COLO668 (cell line): ENCODE results near the gene ARL5C.

ENCODE experiments used
- DNase-seq: peaks from one replicate; lab custom pipeline; 2025; ENCODE audit not compliant: unreplicated experiment; lab: John Stamatoyannopoulos, UW

ARL5C gene

DNA sequence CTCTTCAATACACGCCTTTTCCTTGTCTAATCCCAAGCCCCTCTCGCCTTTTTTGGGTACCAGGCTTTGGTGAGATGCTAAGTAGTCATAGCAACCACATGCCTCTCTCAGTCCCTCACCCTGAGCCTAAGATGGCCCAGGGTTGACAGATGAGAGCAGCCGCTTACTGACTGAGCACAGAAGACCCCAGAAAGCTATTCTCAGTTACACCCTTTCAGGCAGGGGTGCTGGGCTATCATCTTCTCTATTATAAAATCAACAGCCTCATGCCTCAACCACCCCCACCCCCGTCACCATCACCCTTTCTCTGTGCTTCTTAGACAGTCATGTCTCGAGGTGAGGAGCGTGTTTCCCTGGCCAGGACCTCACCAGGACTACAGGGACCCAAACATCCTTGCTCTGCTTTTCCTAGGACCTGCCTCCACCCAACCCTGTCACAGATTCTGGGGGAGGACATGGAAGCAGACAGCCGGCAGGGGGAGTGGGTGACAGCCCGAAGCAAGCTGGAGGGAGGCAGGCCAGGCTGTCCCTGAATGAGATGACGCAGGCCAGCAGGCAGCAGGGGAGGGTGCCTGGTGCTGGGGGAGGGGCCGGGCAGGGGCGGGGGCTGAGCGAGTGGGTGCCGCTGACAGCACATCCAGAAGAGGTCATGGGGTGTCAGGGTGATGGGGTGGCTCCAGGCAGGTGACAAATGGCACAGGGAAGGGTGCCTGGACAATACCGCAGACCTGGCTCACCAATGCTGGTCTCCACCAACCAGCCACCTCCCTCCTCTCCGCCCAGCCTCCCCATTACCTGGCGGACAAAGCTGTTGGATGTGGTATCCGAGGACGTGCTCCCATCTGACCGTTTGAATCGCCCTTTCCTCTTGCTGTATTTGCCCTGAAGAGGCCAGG, 28.4 kb upstream of the ARL5C start:
- no peak for DNase-seq

DNA sequence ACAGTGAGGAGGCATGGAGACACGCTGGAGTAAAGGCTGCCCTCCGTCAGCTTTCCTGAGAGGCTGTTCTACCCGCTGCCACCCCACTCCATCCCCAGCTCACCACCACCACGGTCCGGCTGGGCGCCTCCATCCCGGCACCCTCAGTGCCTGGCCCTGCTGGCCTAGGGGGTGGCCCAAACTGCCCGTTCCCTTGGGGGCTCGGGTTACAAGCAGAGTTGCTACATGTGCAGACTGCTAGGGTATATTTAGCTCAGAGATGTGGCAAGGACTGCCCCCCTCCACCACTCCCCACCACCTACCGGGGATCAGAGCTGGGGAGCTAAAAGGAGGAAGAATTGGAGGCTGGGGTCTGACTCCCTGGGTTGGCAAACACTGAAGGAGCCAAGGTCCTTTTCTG, 27.4 kb upstream of the ARL5C start:
- DNase-seq: no peak

- DNase-seq: no peak
Measured at GRCh38 chr17:39192901-39193300, 26.9 kb upstream of the ARL5C start.

GRCh38 chr17:39191750-39192510, 26.0 kb upstream of the ARL5C start:
- DNase-seq: no peak

DNA sequence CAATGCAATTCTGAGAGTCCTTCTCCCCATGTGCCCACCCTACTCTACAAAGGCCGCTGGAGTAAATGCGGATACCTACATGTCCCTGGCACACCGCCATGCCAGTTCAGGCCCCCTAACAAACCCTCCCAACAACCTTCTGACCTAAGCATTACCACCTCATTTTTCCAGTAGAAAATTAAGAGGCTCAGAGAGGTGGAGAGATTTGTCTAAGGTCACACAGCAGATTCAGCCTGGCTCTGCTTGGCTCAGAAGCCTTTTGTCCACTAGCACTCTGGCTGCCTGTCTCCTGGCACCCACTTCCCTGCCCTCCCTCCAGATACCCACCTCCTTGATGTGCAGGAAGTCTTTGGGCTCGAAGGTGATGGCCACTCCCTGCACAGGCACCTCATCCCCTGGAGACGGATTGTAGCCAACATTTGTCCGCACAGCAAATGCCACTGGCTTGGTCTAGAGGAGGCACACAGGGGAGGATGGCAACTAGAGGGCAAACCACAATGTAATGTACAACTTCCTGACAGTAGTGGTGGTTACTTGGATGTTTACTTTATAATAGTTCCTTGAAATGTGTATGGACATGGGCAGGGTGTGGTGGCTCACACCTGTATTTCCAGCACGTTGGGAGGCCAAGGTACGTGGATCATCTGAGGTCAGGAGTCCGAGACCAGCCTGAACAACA, 21.3 kb upstream of the ARL5C start:
- DNase-seq: no peak

GRCh38 chr17:39186481-39187002, 20.6 kb upstream of the ARL5C start:
- no peak for DNase-seq

DNA sequence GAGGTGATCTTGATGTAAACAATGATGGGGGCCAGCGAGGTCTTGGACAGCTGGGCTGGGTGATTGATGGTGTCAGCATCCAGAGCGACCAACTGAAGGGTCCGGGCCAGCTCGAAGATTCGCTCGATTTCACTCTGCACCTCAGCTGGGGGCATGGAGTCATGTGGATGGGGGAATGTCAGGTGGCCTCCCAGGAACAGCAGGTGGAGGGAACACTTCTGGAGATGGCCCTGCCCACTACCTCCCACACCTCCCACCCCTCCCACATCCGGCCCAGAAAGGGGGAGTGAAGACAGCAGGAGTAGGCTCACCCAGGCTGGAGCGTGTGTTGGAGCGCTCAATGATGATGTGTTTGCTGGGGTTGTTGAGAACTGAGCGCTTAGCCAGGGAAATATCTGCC, 17.8 kb upstream of the ARL5C start:
- DNase-seq: no peak

- DNase-seq: no peak
Measured at GRCh38 chr17:39183045-39183444, 17.1 kb upstream of the ARL5C start.

DNA sequence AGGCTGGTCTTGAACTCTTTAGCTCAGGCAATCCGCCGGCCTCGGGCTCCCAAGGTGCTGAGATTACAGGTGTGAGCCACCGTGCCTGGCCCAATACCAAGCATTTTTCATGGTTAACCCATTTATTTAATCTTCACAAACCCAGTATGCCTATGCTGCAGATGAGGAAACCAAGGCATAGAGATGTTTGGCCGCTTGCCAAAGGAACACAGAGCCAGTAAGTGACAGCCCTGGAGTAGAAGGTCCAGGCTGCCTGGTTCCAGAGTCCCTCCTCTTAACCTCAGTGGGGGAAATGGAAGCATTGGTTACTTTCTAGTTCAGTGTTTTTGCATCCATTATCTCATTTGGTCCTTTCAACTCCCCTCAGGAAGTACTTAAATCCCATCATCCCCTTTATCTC, 15.3 kb upstream of the ARL5C start:
- no peak for DNase-seq

DNA sequence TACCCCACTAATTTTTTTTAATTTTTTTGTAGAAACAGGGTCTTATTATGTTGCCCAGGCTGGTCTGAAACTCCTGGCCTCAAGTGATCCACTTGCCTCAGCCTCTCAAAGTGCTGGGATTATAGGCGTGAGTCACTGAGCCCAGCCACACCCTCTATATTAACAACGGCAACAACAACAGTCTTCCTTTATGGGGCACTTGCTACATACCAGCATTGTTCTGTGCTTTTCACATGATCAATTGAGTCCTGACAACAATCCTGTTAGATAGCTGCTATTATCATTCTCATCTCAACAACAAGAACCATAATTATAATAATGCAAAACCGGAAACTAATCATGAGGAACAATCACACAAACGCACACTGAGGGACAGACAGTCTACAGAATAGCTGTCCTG, 12.6 kb upstream of the ARL5C start:
- no peak for DNase-seq

DNA sequence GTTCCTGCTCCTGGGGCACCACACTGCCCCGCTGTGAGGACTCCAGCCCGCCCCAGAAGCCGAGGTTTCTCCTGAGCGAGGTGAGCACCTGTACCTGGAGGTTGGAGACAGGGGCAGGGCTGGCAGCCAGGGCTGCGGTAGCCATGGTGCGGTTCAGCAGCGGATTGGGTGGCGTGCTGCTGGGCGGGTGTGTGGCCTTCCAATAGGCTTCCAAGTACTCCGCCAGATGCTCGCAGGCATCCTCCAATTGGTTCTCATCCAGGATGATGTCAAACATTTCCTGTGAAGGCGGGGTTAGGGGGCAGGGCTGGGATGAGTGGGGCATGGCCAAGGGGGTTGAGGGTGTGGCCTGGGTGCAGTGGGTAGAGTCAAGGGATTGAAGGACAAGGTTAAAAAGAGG, 11.3 kb upstream of the ARL5C start:
- DNase-seq: no peak

- no peak for DNase-seq
Measured at GRCh38 chr17:39175695-39176093, 9.7 kb upstream of the ARL5C start.

DNA sequence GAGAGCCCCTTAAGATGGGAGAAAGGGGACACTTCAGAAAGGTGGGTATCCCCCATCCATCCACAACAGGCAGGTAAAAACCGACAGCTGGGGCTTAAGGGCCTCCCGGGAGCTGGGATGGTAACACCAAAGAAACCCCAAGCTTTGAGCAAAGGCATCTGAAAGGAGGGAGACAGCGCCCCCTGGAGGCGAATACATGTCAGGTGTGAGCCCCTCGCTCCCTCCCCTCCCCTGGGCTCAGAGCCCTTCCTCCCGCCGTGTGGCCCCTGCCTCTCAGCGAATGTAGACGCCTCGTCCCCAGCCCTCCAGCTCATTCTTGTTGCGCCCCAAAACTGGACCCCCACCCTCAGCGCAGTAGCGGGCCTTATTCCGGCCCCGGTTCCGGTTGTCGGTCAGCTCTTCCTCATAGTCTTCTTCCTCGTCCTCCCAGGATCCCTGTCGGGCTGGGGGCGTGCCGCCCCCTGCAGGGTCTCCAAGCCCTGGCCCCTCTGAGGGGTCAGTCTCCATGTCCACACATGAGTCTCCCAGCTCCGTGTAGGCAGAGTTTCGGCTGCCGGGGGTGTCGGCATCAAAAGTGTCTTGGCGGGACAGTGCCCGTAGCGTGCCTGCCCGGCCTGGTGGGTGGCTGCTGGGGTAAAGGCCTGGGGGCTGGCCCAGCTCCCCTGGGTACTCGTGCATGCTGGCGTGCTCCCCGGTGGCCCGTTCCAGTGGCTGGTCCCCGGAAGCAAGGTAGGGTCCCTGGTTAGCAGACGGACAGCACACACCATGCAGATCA, 9.1 kb upstream of the ARL5C start:
- DNase-seq: peak; percentile 60

DNA sequence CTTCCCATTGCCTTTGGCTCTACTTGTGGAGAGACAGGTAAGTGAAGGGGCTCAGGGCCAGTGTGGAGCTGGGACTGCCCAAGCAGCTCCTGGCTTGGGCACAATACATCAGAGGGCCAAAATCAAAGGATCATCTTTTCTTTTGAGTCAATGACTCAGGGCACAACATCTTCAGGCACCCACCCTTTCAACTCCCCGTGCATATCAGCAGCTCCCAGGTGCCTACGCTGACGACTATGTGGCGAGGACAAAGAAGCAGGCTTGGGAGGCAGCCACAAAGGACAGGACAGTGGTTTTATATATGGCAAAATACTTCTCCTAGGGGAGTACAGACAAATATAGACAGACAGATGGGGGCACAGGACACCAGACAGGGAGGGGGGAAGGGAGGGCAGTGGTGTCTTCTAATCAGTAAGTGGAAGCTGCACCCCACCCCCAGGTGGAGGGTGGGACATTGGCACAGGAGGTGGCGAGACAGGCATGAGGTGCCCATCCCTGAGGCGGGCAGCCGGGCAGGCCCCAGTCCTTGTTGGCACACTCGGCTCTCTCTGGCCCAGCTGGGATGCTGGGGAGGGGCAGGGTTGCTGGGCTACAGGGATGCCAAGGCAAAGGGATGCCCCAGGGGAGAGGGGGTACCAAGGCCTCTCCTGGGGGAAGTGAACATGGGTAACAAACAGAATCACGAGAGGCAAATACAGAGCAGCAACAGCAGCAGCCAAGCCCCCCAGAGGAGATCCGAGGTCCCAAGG, 7.7 kb upstream of the ARL5C start:
- DNase-seq: no peak

GRCh38 chr17:39173080-39173479, 7.1 kb upstream of the ARL5C start:
- no peak for DNase-seq

GRCh38 chr17:39171933-39172332, 6.0 kb upstream of the ARL5C start:
- DNase-seq: no peak

GRCh38 chr17:39170558-39170957, 4.6 kb upstream of the ARL5C start:
- DNase-seq: no peak

DNA sequence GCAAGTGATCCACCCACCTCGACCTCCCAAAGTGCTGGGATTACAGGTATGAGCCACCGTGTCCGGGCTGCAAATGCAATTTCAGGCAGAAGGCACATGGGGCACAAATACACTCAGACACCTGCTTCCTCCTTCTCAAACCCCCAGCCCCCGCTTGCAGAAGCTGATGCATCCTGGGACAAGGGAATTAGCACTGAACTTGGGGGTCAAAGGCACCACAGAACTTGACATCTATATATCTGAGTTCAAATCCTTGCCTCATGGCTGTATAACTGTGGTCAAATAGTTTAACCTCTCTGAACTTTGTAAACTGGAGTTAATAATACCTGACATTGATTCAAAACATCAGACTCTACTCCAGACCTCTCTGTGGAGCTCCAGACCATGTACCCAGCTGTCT, 4.1 kb upstream of the ARL5C start:
- no peak for DNase-seq

- no peak for DNase-seq
Measured at GRCh38 chr17:39169518-39169917, 3.6 kb upstream of the ARL5C start.

GRCh38 chr17:39169101-39169500, 3.1 kb upstream of the ARL5C start:
- DNase-seq: no peak
